B cell (primary cell): Measurements from ENCODE around the gene COG6. TPM values are rescaled to one million over a fixed set of nuclear protein-coding genes. Genes with fewer than 3 reads are reported as not detected.

Experiments used
- ATAC-seq: fragments of 200-7000 bp; cut with Tn5 transposase; one replicate; pipeline ENCODE4 v1.10.0; 2021; ENCODE audit warnings: low read depth, mild to moderate bottlenecking, moderate number of reproducible peaks, moderate library complexity
- CTCF ChIA-PET: fragments of 350-600 bp; sonication (Branson Sonifier 250); formaldehyde crosslinking; loops from one replicate; lab custom pipeline; 2021; ENCODE audit warnings: antibody characterized with exemption, inconsistent platforms; lab: Charles Lee
- POLR2A ChIA-PET: fragments of 350-600 bp; sonication (Branson Sonifier 250); formaldehyde crosslinking; loops from one replicate; lab custom pipeline; 2021; ENCODE audit warnings: antibody characterized with exemption; lab: Charles Lee
- DNase-seq: peaks from one replicate; pipeline ENCODE4 v3.0.0; 2013
- H2AFZ ChIP-seq: 2 replicates; pipeline ENCODE4 v1.6.1; 2012; ENCODE audit warnings: mild to moderate bottlenecking, low read depth, low read length; ENCODE audit not compliant: insufficient read depth, poor library complexity, severe bottlenecking
- H3K27ac ChIP-seq, 2 donors: 1 replicate in 1 of 2; 2 replicates in 1 of 2; pipeline ENCODE4 v1.5.1; 2012 to 2013; ENCODE audit warnings: low read length in 2 of 2, mild to moderate bottlenecking in 2 of 2, moderate library complexity in 1 of 2
- H3K27me3 ChIP-seq, 4 experiments: fragments of 200-600 bp in 1 of 4; sonication (generic) in 1 of 4; replicated peaks in 1 of 4; 1 replicate in 2 of 4; 2 replicates in 2 of 4; pipeline versions ENCODE4 v1.6.1 to v1.7.0; 2013 to 2016; ENCODE audit warnings: low read length in 3 of 4, mild to moderate bottlenecking in 2 of 4, mixed read lengths in 1 of 4, moderate library complexity in 1 of 4; ENCODE audit not compliant: insufficient read depth in 4 of 4, control insufficient read depth in 3 of 4; ENCODE audit errors: control extremely low read depth in 1 of 4
- H3K36me3 ChIP-seq, 2 experiments: replicated peaks in 1 of 2; 1 replicate in 1 of 2; 2 replicates in 1 of 2; pipeline versions ENCODE4 v1.6.1 to v1.7.1; 2013; ENCODE audit warnings: low read length in 1 of 2; ENCODE audit not compliant: insufficient read depth in 2 of 2, control insufficient read depth in 1 of 2; ENCODE audit errors: control extremely low read depth in 1 of 2, extremely low read depth in 1 of 2
- H3K4me1 ChIP-seq, 2 donors: fragments of 200-600 bp in 1 of 2; sonication (generic) in 1 of 2; 1 replicate in 1 of 2; 2 replicates in 1 of 2; pipeline versions ENCODE4 v1.5.1 to v1.6.1; 2013 to 2017; ENCODE audit warnings: low read length in 2 of 2; ENCODE audit not compliant: control insufficient read depth in 2 of 2, insufficient read depth in 2 of 2
- H3K4me2 ChIP-seq: replicated peaks from 2 replicates; pipeline ENCODE3; 2012; ENCODE audit warnings: mild to moderate bottlenecking, low read depth, low read length; ENCODE audit not compliant: poor library complexity, severe bottlenecking
- H3K4me3 ChIP-seq, 5 experiments: fragments of 200-600 bp in 1 of 5; sonication (generic) in 1 of 5; 1 replicate in 3 of 5; 2 replicates in 2 of 5; pipeline versions ENCODE4 v1.5.1 to v1.7.0; 2011 to 2016; ENCODE audit warnings: low read length in 4 of 5, mild to moderate bottlenecking in 4 of 5, low read depth in 2 of 5, control low read depth in 1 of 5, moderate library complexity in 1 of 5; ENCODE audit not compliant: insufficient read depth in 1 of 5; ENCODE audit errors: control extremely low read depth in 1 of 5, extremely low read depth in 1 of 5
- H3K79me2 ChIP-seq: fragments of 200-600 bp; sonication (generic); one replicate; pipeline ENCODE4 v1.6.0; 2016; ENCODE audit warnings: low read length; ENCODE audit not compliant: control insufficient read depth, insufficient read depth
- H3K9ac ChIP-seq: fragments of 200-600 bp; sonication (generic); 2 replicates; pipeline ENCODE4 v1.6.1; 2017; ENCODE audit warnings: mild to moderate bottlenecking, low read length, moderate library complexity
- H3K9me3 ChIP-seq, 3 donors: one replicate each; pipeline versions ENCODE4 v1.6.1 to v1.7.1; 2013; ENCODE audit warnings: low read length in 2 of 3; ENCODE audit not compliant: control insufficient read depth in 2 of 3, insufficient read depth in 1 of 3; ENCODE audit errors: control extremely low read depth in 1 of 3
- H4K20me1 ChIP-seq: 2 replicates; pipeline ENCODE4 v1.6.0; 2012; ENCODE audit warnings: mild to moderate bottlenecking, low read length; ENCODE audit not compliant: insufficient read depth, control insufficient read depth, poor library complexity, severe bottlenecking
- H3K27ac Mint-ChIP-seq: one replicate; pipeline ENCODE4 v1.8.0; 2021; ENCODE audit warnings: mixed read lengths
- H3K27me3 Mint-ChIP-seq: one replicate; pipeline ENCODE4 v1.8.0; 2021; ENCODE audit warnings: mixed read lengths
- H3K4me1 Mint-ChIP-seq: one replicate; pipeline ENCODE4 v1.8.0; 2021; ENCODE audit warnings: mixed read lengths
- H3K4me3 Mint-ChIP-seq: one replicate; pipeline ENCODE4 v1.8.0; 2021; ENCODE audit warnings: mixed read lengths
- H3K9me3 Mint-ChIP-seq: one replicate; pipeline ENCODE4 v1.8.0; 2022; ENCODE audit warnings: mixed read lengths; ENCODE audit not compliant: insufficient read depth
- CTCF ChIP-seq: fragments of 200-600 bp; IDR thresholded peaks from one replicate; pipeline ENCODE4 v1.8.0; 2022; ENCODE audit warnings: antibody characterized with exemption, mild to moderate bottlenecking
- EZH2 ChIP-seq: IDR thresholded peaks from 2 replicates; pipeline ENCODE4 v1.6.1; 2012; ENCODE audit warnings: borderline replicate concordance, low read depth, mild to moderate bottlenecking, moderate library complexity, low read length; ENCODE audit not compliant: insufficient read depth, poor library complexity, severe bottlenecking
- WGBS: methylation state at CpG from one replicate; pipeline ENCODE4 v1.1.5; 2013; ENCODE audit warnings: missing lambda C conversion rate; ENCODE audit not compliant: insufficient coverage; 5-methylcytosine and 5-hydroxymethylcytosine counted together
- intact Hi-C: fragments of 100-400 bp; cut with micrococcal nuclease; formaldehyde crosslinking; loops from one replicate; pipeline ENCODE4 v1.10.0; 2022
- polyA plus RNA-seq: library from polyadenylated mRNA; depleted of rRNA; stranded (reverse); fragments of >200 nt; gene quantifications from 2 replicates; pipeline ENCODE4 v1.2.3, GENCODE V29; 2012
- total RNA-seq, 2 donors: library from RNA; stranded (reverse); fragments of 120-200 nt in 1 of 2; gene quantifications; 1 replicate in 1 of 2; 2 replicates in 1 of 2; pipeline versions ENCODE4 v1.2.3 to v1.2.4, GENCODE V29; 2013 to 2022

COG6 gene
- total and polyA plus RNA-seq, 2 donors (not counting 1 experiment from before 2014, with no cell fraction given): 7.7 to 49.9 TPM

- H3K9ac ChIP-seq: no peak overlapping the region
- no peak for ATAC-seq
- ChIA-PET CTCF (interaction anchor here (1.2 kb wide), 1 partner anchor 18 kb away, joined by 3 read pairs; no protein-coding TSS in a partner anchor), POLR2A (no interaction called here)
- Mint-ChIP-seq H3K4me1 (no peaks in the 10 kb centered on the region), H3K9me3 (peaks cover 5% of the 10 kb centered on the region), H3K27me3 (no peaks in the 10 kb centered on the region), H3K4me3 (no peak overlapping the region), H3K27ac (no peak overlapping the region)
- no peak for DNase-seq
- H2AFZ ChIP-seq: no peak overlapping the region
- TF ChIP-seq EZH2: no peak
- no peak for TF ChIP-seq CTCF
- H3K4me3 ChIP-seq: no peak overlapping the region
- H3K27ac ChIP-seq: no peak overlapping the region
- H3K79me2 ChIP-seq: no peaks in the 10 kb centered on the region
- intact Hi-C loops: no loop called here
- no peaks in the 10 kb centered on the region for H3K9me3 ChIP-seq
- no peak overlapping the region for H3K4me2 ChIP-seq
- H3K27me3 ChIP-seq: no peaks in the 10 kb centered on the region
- WGBS: no CpG with 5 or more reads among the region's 1 CpG
- no peaks in the 10 kb centered on the region for H3K4me1 ChIP-seq
- H4K20me1 ChIP-seq: no peaks in the 10 kb centered on the region
- no peaks in the 10 kb centered on the region for H3K36me3 ChIP-seq
Observed at GRCh38 chr13:39760521-39760920, 105.1 kb downstream of the COG6 start.

GRCh38 chr13:39765801-39766463 is 110.5 kb downstream of the COG6 start:
- WGBS: 63% methylated on average over 2 of the region's 2 CpGs
- no peak overlapping the region for H3K9ac ChIP-seq
- H3K27me3 ChIP-seq: no peaks in the 10 kb centered on the region
- no peak overlapping the region for H3K27ac ChIP-seq
- Mint-ChIP-seq H3K9me3 (peaks cover 5% of the 10 kb centered on the region), H3K4me3 (no peak overlapping the region), H3K27me3 (no peaks in the 10 kb centered on the region), H3K27ac (no peak overlapping the region), H3K4me1 (peaks cover 7% of the 10 kb centered on the region)
- no peaks in the 10 kb centered on the region for H4K20me1 ChIP-seq
- H3K4me3 ChIP-seq: no peak overlapping the region
- H3K79me2 ChIP-seq: no peaks in the 10 kb centered on the region
- DNase-seq: no peak
- no peaks in the 10 kb centered on the region for H3K36me3 ChIP-seq
- TF ChIP-seq CTCF: no peak
- TF ChIP-seq EZH2: no peak
- intact Hi-C loops: no loop called here
- ChIA-PET POLR2A (no interaction called here), CTCF (interaction anchor here (1.0 kb wide), 1 partner anchor 14 kb away, joined by 3 read pairs; no protein-coding TSS in a partner anchor)
- no peak overlapping the region for H3K4me2 ChIP-seq
- H3K4me1 ChIP-seq: peaks cover 5 to 7% of the 10 kb centered on the region in 2 donors
- H3K9me3 ChIP-seq: no peaks in the 10 kb centered on the region
- no peak overlapping the region for H2AFZ ChIP-seq
- no peak for ATAC-seq
